ENCODE data around the gene UBE2U.

Gene UBE2U

GRCh38 chr1:64186898-64187280 lies 16.5 kb upstream of the UBE2U start:
- TF ChIP-seq, protein P1, sequence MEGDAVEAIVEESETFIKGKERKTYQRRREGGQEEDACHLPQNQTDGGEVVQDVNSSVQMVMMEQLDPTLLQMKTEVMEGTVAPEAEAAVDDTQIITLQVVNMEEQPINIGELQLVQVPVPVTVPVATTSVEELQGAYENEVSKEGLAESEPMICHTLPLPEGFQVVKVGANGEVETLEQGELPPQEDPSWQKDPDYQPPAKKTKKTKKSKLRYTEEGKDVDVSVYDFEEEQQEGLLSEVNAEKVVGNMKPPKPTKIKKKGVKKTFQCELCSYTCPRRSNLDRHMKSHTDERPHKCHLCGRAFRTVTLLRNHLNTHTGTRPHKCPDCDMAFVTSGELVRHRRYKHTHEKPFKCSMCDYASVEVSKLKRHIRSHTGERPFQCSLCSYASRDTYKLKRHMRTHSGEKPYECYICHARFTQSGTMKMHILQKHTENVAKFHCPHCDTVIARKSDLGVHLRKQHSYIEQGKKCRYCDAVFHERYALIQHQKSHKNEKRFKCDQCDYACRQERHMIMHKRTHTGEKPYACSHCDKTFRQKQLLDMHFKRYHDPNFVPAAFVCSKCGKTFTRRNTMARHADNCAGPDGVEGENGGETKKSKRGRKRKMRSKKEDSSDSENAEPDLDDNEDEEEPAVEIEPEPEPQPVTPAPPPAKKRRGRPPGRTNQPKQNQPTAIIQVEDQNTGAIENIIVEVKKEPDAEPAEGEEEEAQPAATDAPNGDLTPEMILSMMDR (IDR thresholded peaks at IDR 0.05; ENCODE audit: borderline replicate concordance, insufficient read depth, low read depth, low read length): no peak
- H3K4me3 ChIP-seq (ENCODE audit: low read depth, low read length): no peak overlapping the region

GRCh38 chr1:64187646-64188045 lies 15.8 kb upstream of the UBE2U start:
- no peak overlapping the region for H3K4me3 ChIP-seq (ENCODE audit: low read depth, low read length)
- TF ChIP-seq, protein P1 (IDR thresholded peaks at IDR 0.05; ENCODE audit: borderline replicate concordance, insufficient read depth, low read depth, low read length): no peak

DNA sequence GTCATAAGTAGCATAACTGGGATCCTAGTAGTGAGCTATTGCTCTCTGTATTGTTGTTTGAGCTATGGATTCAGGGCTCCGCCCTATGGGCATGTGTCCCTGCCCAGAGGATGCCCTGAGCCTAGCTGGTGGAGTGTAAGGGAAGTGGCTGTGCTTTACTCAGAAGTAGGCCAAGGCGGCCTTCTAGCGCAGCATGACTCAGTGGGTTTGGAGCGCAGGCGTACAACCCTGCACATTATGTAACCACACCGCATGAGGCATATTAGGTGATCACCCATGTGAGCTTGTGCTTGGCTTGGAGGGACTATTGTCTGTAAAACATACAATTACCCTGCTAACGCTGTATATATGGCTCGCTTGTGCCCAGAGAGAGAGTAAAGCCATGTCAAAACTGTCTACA lies 11.1 kb upstream of the UBE2U start:
- TF ChIP-seq, protein P1 (IDR thresholded peaks at IDR 0.05; ENCODE audit: borderline replicate concordance, insufficient read depth, low read depth, low read length): no peak
- no peak overlapping the region for H3K4me3 ChIP-seq (ENCODE audit: low read depth, low read length)

DNA sequence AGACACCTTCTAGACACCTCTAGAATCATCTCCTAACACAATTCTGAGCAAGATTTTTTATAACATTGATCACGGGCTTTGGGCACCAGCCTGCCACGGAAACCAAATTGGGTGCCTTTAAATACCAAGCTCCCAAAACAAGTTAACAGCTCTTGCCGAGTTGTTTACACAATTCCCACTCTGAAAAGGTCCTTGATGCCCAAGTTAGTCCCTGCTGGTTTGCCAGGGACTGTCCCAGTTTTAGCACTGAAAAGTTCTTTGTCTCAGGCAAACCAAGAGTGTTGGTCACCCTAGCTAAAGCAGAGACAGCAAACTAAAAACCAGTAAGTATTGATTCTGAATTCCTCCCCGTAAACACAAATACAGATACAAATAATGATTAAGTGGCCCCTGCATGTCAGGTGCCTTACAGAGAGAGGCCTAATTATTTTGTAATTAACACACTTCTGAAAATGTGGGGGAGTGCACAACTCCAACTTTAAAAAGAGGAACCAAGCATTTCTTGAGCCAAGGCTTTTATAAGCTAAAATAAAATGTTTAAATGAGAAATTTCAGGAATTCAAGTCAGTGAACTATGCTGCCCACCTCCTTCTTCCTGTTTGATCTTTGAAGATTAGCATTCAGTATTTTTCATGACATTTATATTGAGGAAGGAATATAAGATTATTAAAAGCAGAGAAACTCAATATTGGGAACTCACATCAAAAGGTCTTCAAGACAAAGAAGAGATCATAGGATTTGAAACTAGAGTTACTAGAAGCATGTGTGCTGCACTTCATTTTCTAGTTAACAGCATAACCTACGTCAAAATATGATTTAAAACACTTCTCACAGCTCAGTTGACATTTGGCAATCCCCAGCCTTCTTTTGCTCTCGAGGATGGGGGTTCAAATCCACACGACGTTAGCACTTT lies 9.0 kb upstream of the UBE2U start:
- no peak overlapping the region for H3K4me3 ChIP-seq (ENCODE audit: low read depth, low read length)
- TF ChIP-seq, protein P1 (IDR thresholded peaks at IDR 0.05; ENCODE audit: borderline replicate concordance, insufficient read depth, low read depth, low read length): no peak

- TF ChIP-seq, protein P1 (IDR thresholded peaks at IDR 0.05; ENCODE audit: borderline replicate concordance, insufficient read depth, low read depth, low read length): no peak
- H3K4me3 ChIP-seq (ENCODE audit: low read depth, low read length): no peak overlapping the region
Measured at GRCh38 chr1:64195081-64195395, 8.4 kb upstream of the UBE2U start.

GRCh38 chr1:64196074-64196870 lies 7.2 kb upstream of the UBE2U start:
- no peak overlapping the region for H3K4me3 ChIP-seq (ENCODE audit: low read depth, low read length)
- TF ChIP-seq, protein P1 (IDR thresholded peaks at IDR 0.05; ENCODE audit: borderline replicate concordance, insufficient read depth, low read depth, low read length): no peak
